NCI-H69 (cell line): ENCODE measurements around the gene ZDHHC8.
A peak's percentile ranks its signal among the peaks of the same experiment; 100 is the strongest.

Experiments used
- DNase-seq: peaks from one replicate; lab custom pipeline; 2025; lab: John Stamatoyannopoulos, UW

The ZDHHC8 gene

GRCh38 chr22:20113551-20114310, 17.9 kb upstream of the ZDHHC8 start:
- no peak for DNase-seq

GRCh38 chr22:20114506-20115475, 16.8 kb upstream of the ZDHHC8 start:
- DNase-seq, result no peak

GRCh38 chr22:20115691-20116375, 15.8 kb upstream of the ZDHHC8 start, which contains the start of gene RANBP1:
Gene RANBP1, plus strand, starts transcription at chr22:20116104. Its CDS starts 81 bp downstream, at chr22:20116185.
- no peak for DNase-seq

GRCh38 chr22:20116376-20116950, 15.1 kb upstream of the ZDHHC8 start:
- no peak for DNase-seq

- peak; percentile 99 for DNase-seq
Observed at GRCh38 chr22:20116951-20117632, 14.5 kb upstream of the ZDHHC8 start, which contains the start of gene TRMT2A. Gene TRMT2A, minus strand, starts transcription at chr22:20117226. Its CDS starts 320 bp downstream, at chr22:20116906.

- DNase-seq, result peak; percentile 60
Observed at GRCh38 chr22:20117633-20118299, 13.8 kb upstream of the ZDHHC8 start.

GRCh38 chr22:20118300-20119020, 13.1 kb upstream of the ZDHHC8 start:
- DNase-seq, result no peak

GRCh38 chr22:20121856-20122415, 9.7 kb upstream of the ZDHHC8 start:
- DNase-seq, result no peak

GRCh38 chr22:20123366-20124082, 8.1 kb upstream of the ZDHHC8 start:
- no peak for DNase-seq

- DNase-seq, result no peak
Observed at GRCh38 chr22:20124083-20124787, 7.4 kb upstream of the ZDHHC8 start.

- no peak for DNase-seq
Observed at GRCh38 chr22:20125201-20126174, 6.1 kb upstream of the ZDHHC8 start.

- no peak for DNase-seq
Observed at GRCh38 chr22:20126284-20127029, 5.1 kb upstream of the ZDHHC8 start.

GRCh38 chr22:20127318-20127868, 4.2 kb upstream of the ZDHHC8 start:
- DNase-seq, result no peak

GRCh38 chr22:20127869-20128618, 3.6 kb upstream of the ZDHHC8 start:
- DNase-seq, result no peak

GRCh38 chr22:20128619-20128901, 3.0 kb upstream of the ZDHHC8 start:
- DNase-seq, result no peak
